Hematopoietic multipotent progenitor cell treated with erythropoietin and hydrocortisone succinate and interleukin-3 and kit ligand, for 17 days (in vitro differentiated cells): Measurements from ENCODE around the gene C1orf53.
"Not testable (repeated sequence)": the region's sequence is repeated elsewhere in the genome, so short reads cannot be mapped to it uniquely, and the experiment has no call there.

Experiments used
- DNase-seq: peaks from one replicate; pipeline ENCODE4 v3.0.0-alpha.2; 2015; ENCODE audit warnings: low spot score

The C1orf53 gene

DNA sequence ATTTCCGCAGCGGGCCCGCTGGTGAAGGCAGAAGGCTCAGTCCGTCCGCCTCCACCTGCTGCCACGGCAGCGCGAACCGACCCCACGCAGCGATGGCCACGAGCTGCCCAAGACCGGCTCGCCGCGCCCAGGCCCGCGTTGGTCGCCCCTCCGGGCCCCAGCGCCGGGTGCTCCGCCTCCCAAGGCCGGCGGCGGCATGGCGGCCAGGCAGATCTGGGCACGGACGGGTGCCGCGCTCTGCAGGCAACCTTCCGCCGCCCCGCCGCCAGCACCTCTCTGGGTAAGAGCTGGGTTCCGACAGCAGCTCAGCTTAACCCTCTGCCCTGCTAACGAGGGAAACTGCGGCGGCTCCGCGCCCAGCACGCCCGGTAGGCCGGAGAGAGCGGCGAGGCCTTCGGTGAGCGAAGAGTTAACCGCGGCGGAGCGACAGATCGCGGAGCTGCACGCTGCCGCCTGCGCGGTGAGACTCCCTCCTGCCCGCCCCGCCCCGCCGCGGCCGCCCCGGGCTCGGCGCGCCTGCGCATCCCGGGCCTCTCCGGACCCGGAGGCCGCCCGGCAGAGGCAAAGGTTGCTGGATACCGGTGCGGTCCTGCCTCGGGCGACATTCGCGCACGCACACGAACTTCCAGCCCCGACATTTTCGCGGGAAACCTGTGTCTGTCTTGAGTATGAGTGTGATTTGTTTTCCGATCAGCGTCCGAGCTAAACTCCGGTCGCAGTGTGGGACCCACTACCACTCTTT, at the start of gene C1orf53:
Gene C1orf53 (plus strand): TSS at position 177 of the 742 bp plus-strand sequence. CDS start 20 bp downstream, at position 197.
- peak; percentile 57 for DNase-seq

DNA sequence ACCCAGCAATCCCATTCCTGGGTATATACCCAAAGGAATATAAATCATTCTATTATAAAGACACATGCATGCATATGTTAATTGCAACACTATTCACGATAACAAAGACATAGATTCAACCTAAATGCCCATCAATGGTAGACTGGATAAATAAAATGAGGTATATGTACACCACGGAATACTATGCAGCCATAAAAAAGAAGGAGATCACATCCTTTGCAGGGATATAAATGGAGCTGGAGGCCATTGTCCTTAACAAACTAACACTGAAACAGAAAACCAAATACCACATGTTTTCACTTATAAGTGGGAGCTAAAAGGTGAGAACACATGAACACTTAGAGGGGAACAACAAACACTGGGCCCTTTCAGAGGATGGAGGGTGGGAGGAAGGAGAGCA, 46.7 kb upstream of the C1orf53 start:
- DNase-seq: not testable (repeated sequence)

DNA sequence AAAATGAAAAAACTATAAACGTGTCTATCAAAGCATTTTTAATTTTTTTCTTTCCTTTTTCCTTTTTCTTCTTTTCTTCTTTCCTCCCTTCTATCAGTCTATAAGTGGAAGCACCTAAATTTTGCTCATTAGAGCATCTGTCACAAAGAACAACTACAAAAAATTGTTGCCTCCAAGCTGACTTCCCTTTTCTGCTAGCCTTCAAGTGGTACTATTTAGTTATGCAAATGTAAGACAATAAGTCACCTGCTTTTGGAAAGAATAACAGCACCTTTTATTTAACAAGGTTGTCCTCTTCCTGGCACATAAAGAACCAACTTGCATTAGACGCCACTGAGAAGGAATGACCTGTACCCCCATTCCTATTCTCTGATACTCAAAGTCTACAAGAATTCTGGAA, 45.0 kb upstream of the C1orf53 start:
- DNase-seq: no peak

DNA sequence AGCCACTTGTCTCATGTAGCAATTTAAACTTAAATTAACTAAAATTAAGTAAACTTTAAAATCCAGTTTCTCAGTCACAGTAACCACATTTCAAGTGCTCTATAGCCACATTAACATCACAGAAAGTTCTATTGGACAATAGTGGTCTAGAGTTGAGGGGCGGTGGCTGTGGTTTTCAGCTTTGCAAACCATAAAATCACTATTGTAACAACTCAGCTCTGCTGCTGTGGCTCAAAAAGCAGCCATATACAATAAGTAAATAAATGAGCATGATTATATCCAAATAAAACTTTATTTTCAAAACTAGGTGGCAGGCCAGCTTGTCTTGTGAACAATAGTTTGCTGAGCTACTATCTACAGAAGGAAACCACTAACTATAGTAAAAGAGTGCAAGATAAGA, 43.4 kb upstream of the C1orf53 start:
- DNase-seq: no peak

DNA sequence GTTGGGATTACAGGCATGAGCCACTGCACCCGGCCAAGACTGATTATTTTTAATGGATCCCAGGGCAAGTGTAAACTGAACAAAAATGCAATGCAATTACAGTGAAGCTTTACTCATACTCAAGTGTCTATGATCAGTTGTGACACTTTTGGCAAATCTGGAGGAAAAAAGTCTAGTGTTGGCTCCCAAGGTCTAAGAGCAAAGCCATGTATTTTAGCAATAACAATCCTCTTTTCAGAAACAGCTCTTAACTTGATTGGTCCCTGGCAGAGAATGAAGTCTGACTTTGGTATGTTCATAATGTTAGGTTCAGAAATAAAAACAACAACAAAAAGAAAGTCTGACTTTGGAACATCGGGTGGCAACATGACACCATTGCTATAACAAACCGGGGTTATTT, 40.2 kb upstream of the C1orf53 start:
- no peak for DNase-seq

DNA sequence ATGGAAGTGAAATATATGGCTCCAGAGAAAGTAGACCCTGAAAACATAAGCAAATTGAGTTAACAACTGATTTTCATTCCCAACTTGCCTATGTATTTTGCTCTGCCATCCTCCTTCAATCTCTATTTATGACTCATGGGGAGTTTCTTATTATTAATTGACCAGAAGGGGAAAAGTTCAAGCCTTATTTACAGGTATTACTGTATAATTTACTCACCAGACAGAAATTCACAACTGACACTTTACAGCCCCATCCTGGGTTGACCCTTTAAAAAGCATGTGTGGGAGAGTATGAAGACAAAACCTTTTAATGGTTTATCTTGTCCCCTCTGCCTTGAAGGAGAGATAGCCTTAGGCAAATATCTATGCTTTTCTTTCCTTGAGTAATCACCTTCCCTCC, 39.8 kb upstream of the C1orf53 start:
- DNase-seq: no peak

DNA sequence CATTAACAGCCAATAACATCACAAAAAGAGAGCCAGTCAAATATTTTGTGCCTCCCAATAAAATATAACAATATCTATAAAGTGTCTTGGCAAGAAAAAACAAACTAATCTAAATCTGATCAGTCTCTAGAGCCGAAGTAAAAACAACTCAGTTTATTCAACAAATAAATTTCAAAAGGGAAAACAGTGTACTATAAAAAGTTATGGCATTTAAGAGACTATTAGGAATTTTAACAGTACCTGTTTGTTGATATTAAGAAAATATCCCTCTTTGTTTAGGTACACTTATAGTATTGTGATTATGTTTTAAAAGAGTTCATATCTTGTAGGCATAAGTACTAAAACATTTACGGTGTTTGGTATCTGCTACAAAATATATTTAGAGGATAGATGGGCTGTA, 36.6 kb upstream of the C1orf53 start:
- DNase-seq: no peak

DNA sequence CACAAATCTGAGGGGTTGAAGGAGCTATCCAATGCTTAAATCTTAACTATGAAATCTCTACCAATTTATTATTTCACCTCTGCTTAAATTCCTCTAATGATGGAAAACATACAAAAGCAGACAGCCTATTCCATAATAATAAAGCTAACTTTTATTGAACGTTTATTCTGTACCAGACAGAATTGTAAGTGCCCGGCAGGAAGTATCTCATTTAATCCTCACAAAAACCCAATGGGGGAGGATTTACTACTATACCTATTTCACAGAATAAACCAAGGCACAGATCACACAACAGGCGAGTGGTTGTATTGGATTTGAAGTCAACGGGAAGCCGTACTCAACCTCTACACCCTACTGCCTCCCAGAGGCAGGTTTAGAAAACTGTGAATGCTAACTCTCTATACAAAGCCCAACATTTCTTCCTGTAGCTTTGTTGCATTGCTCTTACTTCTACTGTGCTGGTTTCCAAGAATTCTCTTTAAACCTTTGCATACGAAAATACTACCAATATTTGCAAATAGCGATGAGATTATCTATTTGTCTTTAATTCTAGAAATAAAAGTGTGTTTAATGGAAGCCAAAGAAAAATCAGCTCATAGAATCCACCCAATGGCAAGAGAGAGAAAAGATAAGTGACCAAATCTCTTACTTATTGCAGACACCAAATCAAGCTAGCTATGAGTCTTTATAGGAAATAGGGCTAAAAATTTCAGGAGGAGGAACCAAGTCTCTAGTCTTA, 33.5 kb upstream of the C1orf53 start:
- DNase-seq: no peak

DNA sequence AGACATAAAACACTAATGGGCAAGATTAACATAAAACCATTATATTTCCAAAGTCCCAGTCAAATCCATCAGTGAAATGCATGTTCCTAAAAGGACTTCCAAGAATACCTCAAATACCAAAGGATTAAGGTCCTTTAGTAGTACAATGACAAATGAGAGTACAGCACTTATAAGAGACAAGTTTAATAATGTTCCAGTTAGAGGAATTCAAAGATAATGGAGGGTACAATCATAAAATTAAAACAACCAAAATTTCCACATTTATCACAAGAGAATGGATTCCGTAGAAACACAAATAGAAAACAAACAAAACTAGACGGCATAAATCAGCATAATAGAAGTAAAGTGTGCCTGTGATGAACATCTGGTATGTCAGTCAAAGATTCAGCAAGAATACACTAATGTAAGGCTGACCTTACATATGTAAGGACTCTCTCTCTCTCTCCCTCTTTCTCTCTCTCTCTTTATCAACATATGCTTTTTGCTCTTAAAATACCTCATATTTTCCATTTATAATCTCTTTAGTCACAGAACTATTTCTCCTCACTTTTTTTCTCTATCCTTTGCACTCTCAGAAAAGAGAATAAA, 32.8 kb upstream of the C1orf53 start:
- DNase-seq: no peak

DNA sequence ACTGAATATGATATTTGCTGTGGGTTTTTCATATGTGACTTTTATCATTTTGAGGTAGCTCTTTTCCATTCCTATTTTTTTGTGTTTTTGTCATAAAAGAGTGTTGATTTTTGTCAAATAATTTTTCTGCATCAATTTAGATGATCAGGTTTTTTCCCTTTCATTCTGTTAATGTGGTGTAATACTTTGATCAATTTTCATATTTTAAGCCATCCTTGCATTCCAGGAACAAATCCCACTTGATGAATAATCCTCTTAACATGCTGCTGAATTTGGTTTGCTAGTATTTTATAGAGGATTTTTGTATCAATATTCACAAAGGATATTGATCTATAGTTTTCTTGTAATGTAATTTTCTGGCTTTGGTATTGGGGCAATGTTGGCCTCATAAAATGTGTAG, 25.5 kb upstream of the C1orf53 start:
- DNase-seq: no peak

DNA sequence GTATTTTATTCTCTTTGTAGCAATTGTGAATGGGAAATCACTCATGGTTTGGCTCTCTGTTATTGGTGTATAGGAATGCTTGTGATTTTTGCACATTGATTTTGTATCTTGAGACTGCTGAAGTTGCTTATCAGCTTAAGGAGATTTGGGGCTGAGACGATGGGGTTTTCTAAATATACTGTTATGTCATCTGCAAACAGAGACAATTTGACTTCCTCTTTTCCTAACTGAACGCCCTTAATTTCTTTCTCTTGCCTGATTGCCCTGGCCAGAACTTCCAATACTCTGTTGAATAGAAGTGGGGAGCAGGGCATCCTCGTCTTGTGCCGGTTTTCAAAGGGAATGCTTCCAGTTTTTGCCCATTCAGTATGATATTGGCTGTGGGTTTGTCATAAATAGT, 22.0 kb upstream of the C1orf53 start:
- not testable (repeated sequence) for DNase-seq

DNA sequence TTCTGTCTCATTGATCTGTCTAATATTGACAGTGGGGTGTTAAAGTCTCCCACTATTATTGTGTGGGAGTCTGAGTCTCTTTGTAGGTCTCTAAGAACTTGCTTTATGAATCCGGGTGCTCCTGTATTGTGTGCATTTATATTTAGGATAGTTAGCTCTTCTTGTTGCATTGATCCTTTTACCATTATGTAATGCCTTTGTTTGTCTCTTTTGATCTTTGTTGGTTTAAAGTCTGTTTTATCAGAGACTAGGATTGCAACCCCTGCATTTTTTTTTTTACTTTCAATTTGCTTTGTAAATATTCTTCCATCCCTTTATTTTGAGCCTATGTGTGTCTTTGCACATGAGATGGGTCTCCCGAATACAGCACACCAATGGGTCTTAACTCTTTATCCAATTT, 20.2 kb upstream of the C1orf53 start:
- DNase-seq: not testable (repeated sequence)

DNA sequence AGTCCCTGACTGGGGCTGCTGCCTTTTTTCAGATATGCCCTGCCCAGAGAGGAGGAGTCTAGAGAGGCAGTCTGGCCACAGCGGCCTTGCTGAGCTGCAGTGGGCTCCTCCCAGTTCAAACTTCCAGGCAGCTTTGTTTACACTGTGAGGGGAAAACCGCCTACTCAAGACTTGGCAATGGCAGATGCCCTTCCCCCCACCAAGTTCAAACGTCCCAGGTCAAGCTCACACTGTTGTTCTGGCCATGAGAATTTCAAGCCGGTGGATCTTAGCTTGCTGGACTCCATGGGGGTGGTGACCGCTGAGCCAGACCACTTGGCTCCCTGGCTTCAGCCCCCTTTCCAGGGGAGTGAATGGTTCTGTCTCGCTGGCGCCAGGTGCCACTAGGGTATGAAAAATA, 18.3 kb upstream of the C1orf53 start:
- no peak for DNase-seq

DNA sequence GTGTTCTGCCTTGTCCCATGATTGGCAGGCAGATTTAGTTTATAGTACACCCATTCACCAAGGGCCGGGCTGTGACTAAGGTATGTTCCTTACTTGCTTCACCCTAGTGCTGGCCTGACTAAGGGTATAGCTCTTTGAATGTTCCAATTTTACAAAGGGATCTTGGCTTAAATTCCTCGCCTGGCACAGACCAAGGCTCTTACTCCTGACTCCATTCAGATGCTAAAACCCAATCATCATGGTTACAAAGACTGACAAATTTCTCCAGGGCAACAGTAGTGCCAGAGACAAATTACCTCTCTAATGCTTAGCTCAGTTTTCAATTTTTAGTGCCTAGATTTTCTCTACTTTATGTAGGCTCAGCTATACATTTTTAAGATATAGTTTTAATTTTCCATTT, 11.5 kb upstream of the C1orf53 start:
- no peak for DNase-seq

DNA sequence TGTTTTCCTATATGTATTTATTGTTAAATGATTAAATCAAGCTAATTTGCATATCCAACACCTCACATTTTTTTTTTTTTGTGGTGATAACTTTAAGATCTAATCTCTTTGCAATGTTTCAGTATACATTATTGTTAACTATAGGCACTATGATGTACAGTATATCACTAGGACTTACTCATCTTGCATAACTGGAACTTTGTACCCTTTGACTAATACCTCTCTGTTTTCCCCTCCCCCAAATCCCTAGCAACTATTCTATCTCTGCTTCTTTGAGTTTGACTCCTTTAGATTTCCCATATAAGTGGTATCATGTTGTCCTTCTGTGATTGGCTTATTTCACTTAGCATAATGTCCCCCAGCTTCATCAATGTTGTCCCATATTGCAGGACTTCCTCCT, 9.7 kb upstream of the C1orf53 start:
- no peak for DNase-seq

DNA sequence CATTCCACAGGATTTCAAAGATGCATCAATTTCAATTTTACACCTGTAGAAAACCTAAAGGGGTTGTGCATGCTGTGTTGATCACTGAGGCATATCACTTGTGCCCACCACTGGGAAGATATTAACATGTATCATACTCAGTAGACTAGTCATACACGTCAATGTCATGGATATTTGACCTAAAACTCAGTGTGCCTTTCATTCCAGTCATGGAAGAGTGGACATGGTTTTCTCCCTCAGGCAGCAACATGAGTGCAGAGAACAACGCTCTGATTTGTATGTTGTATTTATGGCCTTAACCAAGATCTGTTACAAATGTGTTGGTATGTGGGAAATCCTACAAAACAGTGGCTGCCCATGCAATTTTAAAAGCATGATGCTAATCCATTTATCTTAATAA, 6.1 kb upstream of the C1orf53 start:
- DNase-seq: no peak

DNA sequence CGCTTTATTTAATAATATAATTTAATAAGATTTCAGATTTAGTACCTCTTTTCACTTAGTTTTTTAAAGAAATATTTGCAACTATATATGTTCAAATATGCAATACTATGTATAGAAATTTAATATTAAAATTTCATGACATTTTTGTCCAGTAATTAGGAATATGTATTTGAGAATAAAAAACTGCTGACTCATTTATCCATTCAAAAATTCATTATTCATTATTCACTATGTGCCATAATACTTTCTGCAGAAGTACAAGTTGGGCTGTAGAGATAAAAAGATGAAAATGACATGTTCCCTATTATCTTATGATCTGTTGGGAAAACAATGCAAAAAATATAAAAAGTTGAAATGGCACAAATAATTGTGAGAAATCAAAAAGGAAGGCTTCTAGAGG, 3.4 kb upstream of the C1orf53 start:
- DNase-seq: no peak

DNA sequence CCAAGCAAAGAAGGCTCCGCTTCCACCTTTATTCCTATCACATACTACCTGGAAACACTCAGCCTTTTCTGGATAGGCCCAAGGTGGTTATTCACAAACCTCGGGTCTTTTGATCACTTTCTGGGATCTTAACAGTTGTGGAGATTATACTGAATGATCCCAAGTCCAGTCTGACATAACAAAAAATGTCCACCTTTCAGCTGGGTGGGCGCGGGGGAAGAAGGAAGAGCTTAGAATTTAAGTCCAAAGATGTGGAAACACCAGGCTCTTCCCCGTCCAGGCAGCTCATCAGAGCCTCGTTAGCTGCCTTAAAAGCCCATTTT, 338 bp upstream of the C1orf53 start:
- DNase-seq: no peak

DNA sequence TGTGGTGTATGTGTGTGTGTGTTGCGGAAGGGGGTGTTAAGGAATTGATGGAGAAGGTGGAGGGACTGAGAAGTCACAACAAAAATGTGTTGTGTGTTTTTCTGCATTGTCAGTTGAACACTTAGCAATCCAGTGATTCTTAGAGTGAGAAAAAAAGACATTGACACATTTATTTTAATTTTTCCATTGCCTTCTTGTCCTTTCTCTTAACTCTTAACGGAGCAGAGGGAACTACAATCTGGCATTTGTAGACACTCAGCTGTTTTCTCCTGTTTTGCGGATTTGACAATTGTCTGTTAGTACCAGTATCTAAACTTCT, 725 bp downstream of the C1orf53 start:
- DNase-seq: no peak

DNA sequence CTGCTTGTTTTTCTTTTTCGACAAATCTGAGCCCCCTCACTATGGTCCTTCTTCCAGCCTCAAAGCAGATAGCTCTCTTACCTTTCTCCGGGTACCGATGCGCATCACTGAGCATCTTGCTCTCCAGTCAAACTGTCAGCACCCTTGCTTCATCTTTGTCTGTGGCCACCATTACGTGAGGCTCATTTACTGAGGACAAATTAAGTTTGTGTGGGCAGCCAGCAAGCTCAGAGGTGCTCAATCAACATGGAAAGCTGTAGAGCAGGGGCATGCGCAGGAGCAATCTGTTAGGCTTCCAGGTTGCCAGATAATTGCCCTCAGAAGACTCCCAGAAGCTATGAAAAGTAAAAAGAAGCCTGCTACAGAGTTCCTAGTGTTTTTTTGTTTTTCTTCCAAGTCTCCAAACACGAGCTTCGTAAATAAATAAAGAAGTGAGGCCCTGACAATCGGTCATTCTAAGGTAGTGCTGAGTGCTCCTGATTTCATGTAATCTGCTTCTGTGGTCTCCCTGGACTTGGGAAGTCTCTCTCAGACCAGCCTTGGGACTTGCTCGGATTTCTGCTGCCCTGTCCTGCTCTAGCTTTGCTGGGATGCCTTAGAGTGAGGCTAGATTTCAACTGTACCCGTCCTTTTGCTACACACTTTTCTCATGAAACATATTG, 1.8 kb downstream of the C1orf53 start:
- DNase-seq: no peak

DNA sequence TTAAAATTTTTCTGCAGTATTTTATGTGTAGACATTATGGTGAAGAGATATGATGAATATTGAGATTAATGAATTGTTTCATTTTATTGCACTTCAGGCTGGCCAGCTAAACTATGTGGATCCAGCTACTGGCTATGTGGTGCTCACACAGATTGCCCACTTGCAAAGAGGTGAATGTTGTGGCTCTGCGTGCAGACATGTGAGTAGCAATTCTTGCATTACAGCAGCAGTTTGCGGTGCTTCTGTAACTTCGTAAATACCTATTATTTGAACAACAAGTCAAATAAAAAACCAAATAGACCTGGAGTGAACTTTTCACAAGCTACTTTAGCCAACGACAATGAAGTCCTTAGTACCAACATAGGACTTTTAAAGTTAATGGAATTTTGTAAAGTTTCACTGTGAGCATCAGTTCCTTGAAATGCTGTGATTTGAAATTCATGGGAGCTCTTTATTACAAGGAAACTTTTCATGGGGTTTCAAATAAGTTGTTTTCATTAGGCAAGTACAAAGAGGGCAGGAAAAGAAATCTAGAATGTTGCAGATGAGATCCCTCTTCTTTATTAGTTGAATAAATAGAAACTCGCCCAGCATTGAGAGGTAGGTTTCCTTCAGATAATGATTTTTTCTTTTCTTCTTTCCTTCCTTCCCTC, 3.4 kb downstream of the C1orf53 start:
- DNase-seq: no peak

DNA sequence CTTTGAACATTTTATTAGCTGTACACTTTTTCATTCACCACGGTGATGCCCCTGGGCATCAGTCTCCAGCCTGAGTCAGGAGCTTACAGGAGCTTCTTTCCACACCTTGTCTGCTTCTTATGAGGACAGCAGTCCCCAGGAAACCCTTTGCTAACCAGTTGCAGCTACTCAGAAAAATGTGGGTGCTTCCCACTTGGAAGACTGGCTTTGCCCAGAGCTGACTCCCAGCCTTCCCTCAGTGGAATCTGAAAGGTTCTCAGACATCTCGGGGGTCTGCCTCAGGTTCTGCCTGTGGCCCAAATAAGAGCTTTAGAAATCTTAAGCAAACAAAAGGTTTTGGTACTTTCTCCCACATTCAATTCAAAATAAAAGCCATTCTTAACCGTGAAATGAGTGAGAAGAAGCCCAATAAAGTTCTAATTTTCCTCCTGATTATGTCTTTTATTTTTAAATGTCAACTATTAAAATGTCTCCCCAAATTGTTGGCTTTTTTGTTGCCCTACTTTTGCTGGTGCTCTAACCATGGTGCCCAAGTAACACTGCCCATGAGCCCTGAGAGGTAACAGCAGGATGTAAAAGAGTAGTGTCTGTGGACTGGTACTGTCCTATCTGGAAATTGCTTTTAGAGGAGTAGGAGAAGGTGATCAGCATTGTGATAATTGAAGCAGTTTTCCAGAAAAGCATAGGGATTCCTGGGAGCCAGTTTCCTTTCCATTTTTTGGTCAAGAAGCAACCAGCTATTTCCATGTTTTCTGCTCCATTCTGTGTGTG, 5.6 kb downstream of the C1orf53 start:
- no peak for DNase-seq
